H1 (cell line): Measurements from ENCODE around the gene MAGI1. TPM values are rescaled to one million over a fixed set of nuclear protein-coding genes. Genes with fewer than 3 reads are reported as not detected.

ENCODE experiments used
- CTCF ChIA-PET: fragments of 300-600 bp; sonication (Branson Sonifier 250); formaldehyde crosslinking; loops from one replicate; lab custom pipeline; 2021; ENCODE audit not compliant: partially characterized antibody; lab: Charles Lee
- POLR2A ChIA-PET: fragments of 300-600 bp; sonication (Branson Sonifier 250); formaldehyde crosslinking; loops from one replicate; lab custom pipeline; 2021; ENCODE audit warnings: inconsistent platforms; ENCODE audit not compliant: partially characterized antibody; lab: Charles Lee
- DNase-seq, 2 experiments: peaks; one replicate each; pipeline versions ENCODE4 v3.0.0 to v3.0.0-alpha.2; 2010 to 2022; ENCODE audit warnings: low spot score in 2 of 2, low read depth in 1 of 2, mixed read lengths in 1 of 2
- FAIRE-seq: peaks from 2 replicates; lab custom pipeline; 2011; peaks lifted over from hg19 to GRCh38; lab: Jason Lieb, UNC
- H2AFZ ChIP-seq: 2 replicates; pipeline ENCODE4 v1.8.1; 2012; ENCODE audit warnings: low read length, inconsistent platforms
- H2AK5ac ChIP-seq: 2 replicates; pipeline ENCODE4 v1.6.1; 2013; ENCODE audit warnings: low read depth, low read length
- H2BK120ac ChIP-seq: replicated peaks from 2 replicates; pipeline ENCODE3; 2013; ENCODE audit warnings: low read depth, low read length, inconsistent platforms
- H2BK12ac ChIP-seq: 2 replicates; pipeline ENCODE4 v1.6.1; 2013; ENCODE audit warnings: low read depth, low read length
- H2BK15ac ChIP-seq: 2 replicates; pipeline ENCODE4 v1.6.1; 2013; ENCODE audit warnings: low read length
- H2BK20ac ChIP-seq: 2 replicates; pipeline ENCODE4 v1.6.1; 2013; ENCODE audit warnings: low read length
- H2BK5ac ChIP-seq: 2 replicates; pipeline ENCODE4 v1.6.1; 2013; ENCODE audit warnings: low read depth, low read length
- H3K14ac ChIP-seq: 2 replicates; pipeline ENCODE4 v1.6.1; 2013; ENCODE audit warnings: inconsistent platforms; ENCODE audit not compliant: insufficient read length
- H3K18ac ChIP-seq: 2 replicates; pipeline ENCODE4 v1.6.1; 2013; ENCODE audit warnings: low read length; ENCODE audit errors: extremely low read depth
- H3K23ac ChIP-seq: 2 replicates; pipeline ENCODE4 v1.6.1; 2013; ENCODE audit warnings: inconsistent platforms; ENCODE audit not compliant: insufficient read length
- H3K23me2 ChIP-seq: 2 replicates; pipeline ENCODE4 v1.6.1; 2013; ENCODE audit warnings: low read depth, low read length
- H3K27ac ChIP-seq: 2 replicates; pipeline ENCODE4 v1.6.1; 2011; ENCODE audit warnings: low read depth, low read length, inconsistent platforms
- H3K27me3 ChIP-seq, 4 experiments: replicated peaks in 1 of 4; 1 replicate in 1 of 4; 2 replicates in 3 of 4; pipeline versions ENCODE4 v1.6.1 to v1.8.1; 2011 to 2013; ENCODE audit warnings: low read length in 3 of 4, mild to moderate bottlenecking in 3 of 4, inconsistent platforms in 2 of 4, mixed read lengths in 2 of 4, moderate library complexity in 1 of 4; ENCODE audit not compliant: control insufficient read depth in 3 of 4, insufficient read depth in 3 of 4; ENCODE audit errors: extremely low read depth in 1 of 4
- H3K36me3 ChIP-seq, 4 experiments: 2 replicates each; pipeline versions ENCODE4 v1.6.1 to v1.8.1; 2011 to 2013; ENCODE audit warnings: mild to moderate bottlenecking in 4 of 4, low read length in 3 of 4, moderate library complexity in 2 of 4, control low read depth in 1 of 4, inconsistent platforms in 1 of 4; ENCODE audit not compliant: insufficient read depth in 4 of 4, control insufficient read depth in 2 of 4
- H3K4ac ChIP-seq: replicated peaks from 2 replicates; pipeline ENCODE3; 2013; ENCODE audit warnings: low read length, low read depth, mixed read lengths, inconsistent platforms; ENCODE audit not compliant: insufficient read length
- H3K4me1 ChIP-seq, 4 experiments: replicated peaks in 1 of 4; 1 replicate in 1 of 4; 2 replicates in 3 of 4; pipeline versions ENCODE4 v1.6.1 to v1.8.1; 2011 to 2013; ENCODE audit warnings: low read length in 3 of 4, inconsistent platforms in 2 of 4, mixed read lengths in 1 of 4; ENCODE audit not compliant: insufficient read depth in 4 of 4, control insufficient read depth in 3 of 4
- H3K4me2 ChIP-seq, 2 experiments: 2 replicates each; pipeline versions ENCODE4 v1.6.1 to v1.8.1; 2011 to 2013; ENCODE audit warnings: low read depth in 2 of 2, low read length in 2 of 2, control low read depth in 1 of 2, inconsistent platforms in 1 of 2, mild to moderate bottlenecking in 1 of 2; ENCODE audit not compliant: insufficient read depth in 1 of 2
- H3K4me3 ChIP-seq, 4 experiments: fragments of 200-600, 300-600 bp in 1 of 4; sonication (generic), shearing (Covaris generic), sonication (Bioruptor Twin) in 1 of 4; 2 replicates each; pipeline versions ENCODE4 v1.5.1 to v1.8.1; 2011 to 2016; ENCODE audit warnings: low read length in 4 of 4, low read depth in 3 of 4, control low read depth in 2 of 4, inconsistent platforms in 2 of 4, mild to moderate bottlenecking in 2 of 4, mixed read lengths in 1 of 4, moderate library complexity in 1 of 4; ENCODE audit not compliant: insufficient read depth in 2 of 4; ENCODE audit errors: extremely low read depth in 1 of 4
- H3K56ac ChIP-seq: replicated peaks from 2 replicates; pipeline ENCODE3; 2013; ENCODE audit warnings: low read depth, mild to moderate bottlenecking, mixed read lengths, low read length, inconsistent platforms; ENCODE audit not compliant: insufficient read length
- H3K79me1 ChIP-seq: 2 replicates; pipeline ENCODE4 v1.6.1; 2013; ENCODE audit warnings: low read depth, low read length, control low read depth
- H3K79me2 ChIP-seq, 2 experiments: 2 replicates each; pipeline versions ENCODE4 v1.6.1 to v1.8.1; 2012 to 2013; ENCODE audit warnings: low read length in 2 of 2, mild to moderate bottlenecking in 2 of 2, inconsistent platforms in 1 of 2; ENCODE audit not compliant: insufficient read depth in 2 of 2, control insufficient read depth in 1 of 2
- H3K9ac ChIP-seq, 4 experiments: replicated peaks in 1 of 4; 1 replicate in 1 of 4; 2 replicates in 3 of 4; pipeline versions ENCODE4 v1.6.1 to v1.8.1; 2011 to 2013; ENCODE audit warnings: low read depth in 3 of 4, low read length in 3 of 4, control low read depth in 2 of 4, mild to moderate bottlenecking in 2 of 4, moderate library complexity in 2 of 4, inconsistent platforms in 1 of 4; ENCODE audit errors: extremely low read depth in 1 of 4
- H3K9me3 ChIP-seq, 2 experiments: 2 replicates each; pipeline versions ENCODE4 v1.6.1 to v1.8.1; 2012 to 2013; ENCODE audit warnings: mild to moderate bottlenecking in 2 of 2, moderate library complexity in 2 of 2, control low read depth in 1 of 2, inconsistent platforms in 1 of 2, low read depth in 1 of 2, low read length in 1 of 2, mixed read lengths in 1 of 2; ENCODE audit not compliant: insufficient read depth in 2 of 2
- H4K20me1 ChIP-seq, 2 experiments: replicated peaks in 1 of 2; 2 replicates each; pipeline versions ENCODE3 to v1.8.1; 2011 to 2013; ENCODE audit warnings: inconsistent platforms in 2 of 2, low read length in 2 of 2, mild to moderate bottlenecking in 1 of 2; ENCODE audit not compliant: insufficient read depth in 2 of 2, control insufficient read depth in 1 of 2
- H4K5ac ChIP-seq: 2 replicates; pipeline ENCODE4 v1.6.1; 2013; ENCODE audit warnings: low read length, low read depth, mixed read lengths, inconsistent platforms; ENCODE audit not compliant: insufficient read length
- H4K8ac ChIP-seq: 2 replicates; pipeline ENCODE4 v1.8.0; 2013; ENCODE audit warnings: mild to moderate bottlenecking, moderate library complexity, low read length, inconsistent platforms; ENCODE audit not compliant: insufficient read depth; ENCODE audit errors: extremely low read depth
- H4K91ac ChIP-seq: replicated peaks from 2 replicates; pipeline ENCODE3; 2013; ENCODE audit warnings: low read length, mixed read lengths, inconsistent platforms; ENCODE audit not compliant: insufficient read length
- CHD2 ChIP-seq: IDR thresholded peaks from 2 replicates; pipeline ENCODE4 v1.6.1; 2012; ENCODE audit warnings: low read length, improper control_type of control experiment
- CTBP2 ChIP-seq: IDR thresholded peaks from 2 replicates; pipeline ENCODE4 v1.7.0; 2011; ENCODE audit warnings: borderline replicate concordance, mild to moderate bottlenecking, moderate library complexity, mixed read lengths, low read length; ENCODE audit not compliant: insufficient read depth, insufficient read length
- EGR1 ChIP-seq: IDR thresholded peaks from 2 replicates; pipeline ENCODE4 v1.6.1; 2011; ENCODE audit warnings: low read depth, low read length, borderline replicate concordance
- EZH2 ChIP-seq: fragments of 200-600 bp; sonication (generic); IDR thresholded peaks from 2 replicates; pipeline ENCODE4 v1.7.1; 2012; ENCODE audit warnings: low read depth, mild to moderate bottlenecking, moderate library complexity, low read length, inconsistent platforms; ENCODE audit not compliant: severe bottlenecking
- FOSL1 ChIP-seq: IDR thresholded peaks from 2 replicates; pipeline ENCODE4 v1.6.1; 2011; ENCODE audit warnings: mild to moderate bottlenecking, low read depth, low read length, moderate library complexity; ENCODE audit not compliant: insufficient read depth
- HDAC6 ChIP-seq: IDR thresholded peaks from one replicate; pipeline ENCODE4 v1.7.1; 2012; ENCODE audit warnings: low read depth, mild to moderate bottlenecking, inconsistent platforms, low read length, moderate library complexity
- JUN ChIP-seq: IDR thresholded peaks from 2 replicates; pipeline ENCODE4 v1.6.1; 2011; ENCODE audit warnings: low read depth, mild to moderate bottlenecking, improper control_type of control experiment, low read length
- POU5F1 ChIP-seq: IDR thresholded peaks from 2 replicates; pipeline ENCODE4 v1.6.1; 2011; ENCODE audit warnings: low read depth, mild to moderate bottlenecking, low read length, moderate library complexity
- RFX5 ChIP-seq: IDR thresholded peaks from 2 replicates; pipeline ENCODE4 v1.6.1; 2011; ENCODE audit warnings: low read depth, low read length, improper control_type of control experiment, borderline replicate concordance
- RXRA ChIP-seq: IDR thresholded peaks from 2 replicates; pipeline ENCODE4 v1.6.1; 2011; ENCODE audit warnings: low read depth, mild to moderate bottlenecking, low read length, moderate library complexity; ENCODE audit not compliant: insufficient read depth
- SIN3A ChIP-seq, 2 experiments: IDR thresholded peaks in 1 of 2; conservative IDR thresholded peaks in 1 of 2; 2 replicates each; pipeline ENCODE4 v1.6.1; 2011 to 2012; ENCODE audit warnings: low read length in 2 of 2, improper control_type of control experiment in 1 of 2, low read depth in 1 of 2, mild to moderate bottlenecking in 1 of 2
- TCF12 ChIP-seq: IDR thresholded peaks from 2 replicates; pipeline ENCODE4 v1.6.1; 2011; ENCODE audit warnings: low read depth, mild to moderate bottlenecking, low read length
- YY1 ChIP-seq: IDR thresholded peaks from 2 replicates; pipeline ENCODE4 v1.6.1; 2011; ENCODE audit warnings: low read depth, mild to moderate bottlenecking, low read length
- WGBS, 2 experiments: shearing (Covaris generic) in 1 of 2; methylation state at CpG; one replicate each; pipeline versions ENCODE4 v1.1.6 to v1.1.7; 2013 to 2015; ENCODE audit warnings: low lambda C conversion rate in 2 of 2, mixed read lengths in 2 of 2, inconsistent platforms in 1 of 2, low coverage in 1 of 2, missing lambda C conversion rate in 1 of 2; ENCODE audit not compliant: insufficient replicate concordance in 2 of 2, insufficient coverage in 1 of 2, insufficient read length in 1 of 2; ENCODE audit errors: extremely low coverage in 1 of 2, missing lambda C conversion rate in 1 of 2; 5-methylcytosine and 5-hydroxymethylcytosine counted together
- polyA plus RNA-seq, 7 experiments: library from polyadenylated mRNA; depleted of rRNA in 3 of 7; stranded (reverse) in 5 of 7; unstranded in 2 of 7; fragments of >200 nt in 5 of 7; fragments of 200-250 nt in 2 of 7; gene quantifications; 1 replicate in 5 of 7; 2 replicates in 1 of 7; 4 replicates in 1 of 7; pipeline versions ENCODE4 v1.2.1 to v1.2.3, GENCODE V29; 2011 to 2013; ENCODE audit warnings: missing spikeins in 2 of 7, mixed read lengths in 2 of 7
- total RNA-seq: library from RNA; stranded (reverse); fragmentation: NEBNext Ultra II Directional; extraction: Animal tissue kit (Norgen Biotek cat#: 25700); gene quantifications from 2 replicates; pipeline ENCODE4 v1.2.1, GENCODE V29; 2021
- TF ChIP-seq, protein P1 (sequence below): IDR thresholded peaks from 2 replicates; pipeline ENCODE4 v1.6.1; 2012; ENCODE audit warnings: inconsistent platforms

The MAGI1 gene
- total and polyA plus RNA-seq, 2 of the 8 experiments (the other 6 are each of a cell fraction or from before 2014, with no cell fraction given): 19.8 to 78.0 TPM

DNA sequence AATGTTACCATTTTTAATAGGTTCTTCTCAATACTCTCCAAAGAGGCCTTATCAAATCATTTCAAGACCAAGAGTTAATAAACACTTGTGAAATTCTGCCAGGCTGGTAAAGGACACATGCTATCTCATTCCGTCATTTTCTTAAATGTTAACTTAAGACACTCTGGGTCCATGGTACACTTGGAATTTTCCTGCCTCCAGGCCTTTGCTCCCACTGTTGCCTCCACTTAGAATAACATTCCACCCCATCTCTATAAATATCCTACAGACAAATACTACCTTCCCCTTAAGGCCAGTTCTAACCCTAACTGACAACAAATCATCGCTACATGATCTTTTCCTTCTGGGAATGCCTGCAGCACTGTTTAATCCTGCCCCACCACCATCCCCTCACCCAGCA is 24.1 kb downstream of the MAGI1 start:
- no peaks in the 10 kb centered on the region for H3K27me3 ChIP-seq
- H3K23ac ChIP-seq: no peak overlapping the region
- peaks cover 7 to 85% of the 10 kb centered on the region in 2 experiments for H3K79me2 ChIP-seq
- no peak overlapping the region for H4K91ac ChIP-seq
- H3K4me1 ChIP-seq: peaks cover 0 to 24% (median 18%) of the 10 kb centered on the region in 4 experiments
- 78% methylated on average over 2 of the region's 2 CpGs; no CpG with 5 or more reads in 1 of the 2 experiments for WGBS, 2 experiments
- FAIRE-seq (no peak), DNase-seq (no peak)
- no peak overlapping the region for H2BK12ac ChIP-seq
- no peak overlapping the region for H3K18ac ChIP-seq
- no peak overlapping the region for H2AFZ ChIP-seq
- H2BK15ac ChIP-seq: no peak overlapping the region
- no peak overlapping the region for H3K4ac ChIP-seq
- no peak overlapping the region for H3K14ac ChIP-seq
- CTCF ChIA-PET: interaction anchor here (1.8 kb wide), 2 partner anchors 23 to 123 kb away, joined by 4 to 5 read pairs; no protein-coding TSS in a partner anchor
- H4K20me1 ChIP-seq: peaks cover 2 to 16% of the 10 kb centered on the region in 2 experiments
- no peaks in the 10 kb centered on the region for H3K9me3 ChIP-seq
- no peak overlapping the region for H2AK5ac ChIP-seq
- H4K8ac ChIP-seq: no peak overlapping the region
- H4K5ac ChIP-seq: no peak overlapping the region
- peaks cover 15% of the 10 kb centered on the region for H3K79me1 ChIP-seq
- no peak overlapping the region for H2BK120ac ChIP-seq
- H3K23me2 ChIP-seq: no peaks in the 10 kb centered on the region; the same call in 1 of the 2 replicates
- H3K27ac ChIP-seq: no peak overlapping the region
- H2BK20ac ChIP-seq: no peak overlapping the region
- H3K9ac ChIP-seq: no peak overlapping the region
- H2BK5ac ChIP-seq: no peak overlapping the region
- POLR2A ChIA-PET: no interaction called here
- H3K4me2 ChIP-seq: no peak overlapping the region
- no peak overlapping the region for H3K4me3 ChIP-seq
- no peak overlapping the region for H3K56ac ChIP-seq
- no peaks in the 10 kb centered on the region for H3K36me3 ChIP-seq
- no peak for TF ChIP-seq JUN
- TF ChIP-seq RFX5: no peak
- TF ChIP-seq FOSL1: no peak
- no peak for TF ChIP-seq EGR1
- TF ChIP-seq HDAC6: no peak
- no peak for TF ChIP-seq TCF12
- no peak for TF ChIP-seq YY1
- TF ChIP-seq CHD2: no peak
- TF ChIP-seq, protein P1, sequence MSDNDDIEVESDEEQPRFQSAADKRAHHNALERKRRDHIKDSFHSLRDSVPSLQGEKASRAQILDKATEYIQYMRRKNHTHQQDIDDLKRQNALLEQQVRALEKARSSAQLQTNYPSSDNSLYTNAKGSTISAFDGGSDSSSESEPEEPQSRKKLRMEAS: no peak
- TF ChIP-seq EZH2: no peak
- TF ChIP-seq POU5F1: no peak
- no peak for TF ChIP-seq CTBP2
- no peak for TF ChIP-seq SIN3A (conservative IDR thresholded peaks at IDR 0.05 in 1 of 2, IDR thresholded peaks at IDR 0.05 in 1 of 2; ENCODE audit: low read depth in 1 of 2, low read length in 2 of 2)
- TF ChIP-seq RXRA: no peak
